IgD-negative memory B cell (primary cell): ENCODE results near the gene MARK1. TPM values are rescaled to one million over a fixed set of nuclear protein-coding genes. Genes with fewer than 3 reads are reported as not detected.
"Not testable (repeated sequence)": the region's sequence is repeated elsewhere in the genome, so short reads cannot be mapped to it uniquely, and the experiment has no call there.

Experiments used
- H3K27ac Mint-ChIP-seq, 3 donors: one replicate each; pipeline ENCODE4 v1.8.0; 2020 to 2022; ENCODE audit warnings: mild to moderate bottlenecking in 3 of 3, mixed read lengths in 3 of 3, moderate library complexity in 1 of 3
- H3K27me3 Mint-ChIP-seq: one replicate; pipeline ENCODE4 v1.8.0; 2021; ENCODE audit warnings: mixed read lengths
- H3K36me3 Mint-ChIP-seq: one replicate; pipeline ENCODE4 v1.8.0; 2020; ENCODE audit warnings: mild to moderate bottlenecking, mixed read lengths
- H3K4me1 Mint-ChIP-seq, 3 donors: one replicate each; pipeline ENCODE4 v1.8.0; 2020 to 2022; ENCODE audit warnings: mixed read lengths in 3 of 3, mild to moderate bottlenecking in 1 of 3
- H3K4me3 Mint-ChIP-seq, 4 donors: one replicate each; pipeline ENCODE4 v1.8.0; 2020 to 2022; ENCODE audit warnings: mild to moderate bottlenecking in 4 of 4, mixed read lengths in 4 of 4, moderate library complexity in 3 of 4
- H3K9me3 Mint-ChIP-seq, 3 donors: one replicate each; pipeline ENCODE4 v1.8.0; 2020 to 2021; ENCODE audit warnings: mixed read lengths in 3 of 3, mild to moderate bottlenecking in 1 of 3
- polyA plus RNA-seq: library from polyadenylated mRNA; unstranded; fragments of 300-500 nt; fragmentation: Illumina TruSeq; gene quantifications from one replicate; pipeline ENCODE4 v1.2.3, GENCODE V29; 2021

The MARK1 gene
- polyA plus RNA-seq, 1 donor from 2014 or later: 0.51 TPM

DNA sequence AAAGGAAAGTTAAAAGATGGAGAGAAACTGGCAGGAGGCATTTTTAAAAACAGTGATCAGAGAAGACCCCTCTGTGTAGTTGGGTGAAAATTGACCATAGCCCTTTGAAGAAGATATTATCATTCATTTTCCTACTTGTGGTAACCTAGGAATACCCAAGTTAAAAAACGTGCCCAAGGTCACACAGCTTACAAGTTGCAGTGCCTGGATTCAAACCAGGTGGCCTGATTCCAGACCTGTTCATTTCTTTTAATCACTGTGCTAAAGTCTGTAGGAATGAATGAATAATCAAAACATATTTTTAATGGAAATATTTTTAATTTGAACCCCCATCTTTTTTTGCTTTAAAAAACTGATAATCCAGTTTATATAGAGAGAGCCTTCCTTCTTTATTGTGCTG lies 35.6 kb downstream of the MARK1 start:
- H3K27me3 Mint-ChIP-seq: no peaks in the 10 kb centered on the region
- no peak overlapping the region for H3K27ac Mint-ChIP-seq
- no peaks in the 10 kb centered on the region for H3K9me3 Mint-ChIP-seq
- H3K4me3 Mint-ChIP-seq: no peak overlapping the region
- H3K4me1 Mint-ChIP-seq: peaks cover 0 to 2% (median 0%) of the 10 kb centered on the region in 3 donors
- no peaks in the 10 kb centered on the region for H3K36me3 Mint-ChIP-seq

DNA sequence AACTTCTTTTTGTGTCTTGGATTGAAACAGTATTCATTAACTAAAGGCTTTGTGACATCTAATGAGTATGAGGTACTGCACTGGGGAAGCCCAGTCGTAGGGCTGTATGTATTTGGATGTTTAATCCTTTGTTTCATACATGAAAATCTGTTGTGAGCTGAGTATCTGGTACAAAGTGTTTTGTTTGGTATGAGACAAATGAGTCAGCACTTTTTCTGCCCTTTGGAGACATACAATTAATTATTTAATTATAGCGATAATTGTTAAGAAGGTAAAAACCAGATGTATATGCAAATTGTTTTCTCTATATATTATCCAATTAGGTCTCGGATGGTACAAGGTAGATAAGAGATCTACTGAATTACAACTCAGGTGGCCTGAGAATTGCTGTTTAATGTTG lies 36.3 kb downstream of the MARK1 start:
- no peak overlapping the region for H3K4me3 Mint-ChIP-seq
- no peaks in the 10 kb centered on the region for H3K27me3 Mint-ChIP-seq
- no peaks in the 10 kb centered on the region for H3K9me3 Mint-ChIP-seq
- H3K36me3 Mint-ChIP-seq: no peaks in the 10 kb centered on the region
- peaks cover 0 to 2% (median 0%) of the 10 kb centered on the region in 3 donors for H3K4me1 Mint-ChIP-seq
- H3K27ac Mint-ChIP-seq: no peak overlapping the region

DNA sequence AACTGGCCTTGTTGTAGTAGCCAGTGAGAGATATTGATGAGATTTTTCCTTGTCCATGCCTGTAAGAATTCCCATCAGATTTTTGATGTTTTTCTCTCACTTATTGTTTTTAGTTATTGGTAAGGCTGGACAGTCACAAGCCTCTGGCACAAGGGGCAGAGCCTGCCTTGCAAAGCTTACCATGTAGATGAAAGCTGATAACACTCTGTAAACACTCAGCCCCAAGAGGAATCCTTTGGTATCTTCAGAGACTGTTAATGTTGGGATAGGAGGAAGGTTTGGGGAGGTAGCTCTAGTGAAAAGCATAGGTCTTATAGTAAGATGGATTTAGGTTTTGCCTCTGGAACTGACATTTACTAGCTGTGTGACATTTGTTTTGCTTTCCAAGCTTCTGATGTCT lies 37.7 kb downstream of the MARK1 start:
- Mint-ChIP-seq H3K4me1 (peaks cover 0 to 2% (median 2%) of the 10 kb centered on the region in 3 donors), H3K36me3 (no peaks in the 10 kb centered on the region), H3K9me3 (no peaks in the 10 kb centered on the region), H3K27ac (no peak overlapping the region), H3K27me3 (no peaks in the 10 kb centered on the region), H3K4me3 (no peak overlapping the region)

DNA sequence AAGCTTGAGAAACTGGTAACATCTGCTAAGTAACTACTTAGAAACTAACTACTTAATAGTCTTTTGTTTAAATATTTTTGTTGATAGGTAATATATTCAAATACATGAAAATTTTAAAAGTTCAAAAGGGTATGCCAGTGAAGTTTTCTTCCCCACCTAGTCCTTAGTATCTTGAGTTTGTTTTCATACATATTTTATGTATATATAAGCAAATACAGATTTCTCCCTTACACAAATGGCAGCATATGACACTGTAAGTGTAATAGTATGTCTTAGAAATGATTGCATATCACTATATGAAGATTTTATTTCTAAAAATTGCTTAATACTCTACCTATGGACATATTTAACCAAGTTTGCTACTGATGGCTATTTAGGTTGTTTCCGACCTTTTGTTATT lies 38.9 kb downstream of the MARK1 start:
- no peaks in the 10 kb centered on the region for H3K9me3 Mint-ChIP-seq

DNA sequence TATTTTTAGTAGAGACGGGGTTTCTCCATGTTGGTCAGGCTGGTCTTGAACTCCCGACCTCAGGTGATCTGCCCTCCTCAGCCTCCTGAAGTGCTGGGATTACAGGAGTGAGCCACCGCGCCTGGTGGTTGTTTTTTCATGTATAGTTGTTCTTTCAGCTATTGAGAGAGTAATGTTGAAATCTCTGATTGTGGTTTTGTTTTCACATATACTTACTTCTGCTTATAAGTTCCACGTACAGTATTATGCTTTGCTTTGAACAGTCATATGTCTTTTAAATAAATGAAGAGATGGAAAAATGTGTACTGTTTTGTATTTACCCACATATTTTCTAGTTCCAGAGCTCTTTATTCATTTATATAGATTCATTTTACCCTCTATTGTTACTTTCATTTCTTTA lies 44.5 kb downstream of the MARK1 start:
- H3K27ac Mint-ChIP-seq: no peak overlapping the region
- H3K27me3 Mint-ChIP-seq: no peaks in the 10 kb centered on the region
- H3K4me3 Mint-ChIP-seq: no peak overlapping the region
- H3K36me3 Mint-ChIP-seq: peaks cover 1% of the 10 kb centered on the region
- H3K4me1 Mint-ChIP-seq: peaks cover 0 to 2% (median 0%) of the 10 kb centered on the region in 3 donors
- peaks cover 0 to 9% (median 2%) of the 10 kb centered on the region in 3 donors for H3K9me3 Mint-ChIP-seq

More for the DNA sequence above, 38.9 kb downstream of the MARK1 start:
- H3K27ac Mint-ChIP-seq: no peak overlapping the region
- H3K4me1 Mint-ChIP-seq: peaks cover 0 to 2% (median 2%) of the 10 kb centered on the region in 3 donors
- no peak overlapping the region for H3K4me3 Mint-ChIP-seq
- H3K27me3 Mint-ChIP-seq: no peaks in the 10 kb centered on the region
- H3K36me3 Mint-ChIP-seq: no peaks in the 10 kb centered on the region

DNA sequence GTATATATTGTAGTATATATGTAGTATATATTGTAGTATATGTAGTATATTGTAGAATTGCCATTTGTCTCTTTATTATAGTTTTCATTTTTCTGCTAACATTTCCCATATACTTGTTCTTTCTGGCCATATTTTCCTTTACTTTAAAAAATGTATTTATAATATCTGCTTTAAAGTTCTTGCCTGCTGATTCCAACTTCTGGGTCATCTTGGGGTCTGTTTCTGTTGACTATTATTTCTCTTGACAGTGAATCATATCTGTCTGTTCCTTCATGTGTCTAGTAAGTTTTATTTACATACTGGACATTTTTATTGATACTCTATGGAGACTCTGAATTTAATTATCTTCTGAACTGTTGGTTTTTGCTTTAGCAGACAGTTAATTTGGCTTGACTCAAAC lies 45.9 kb downstream of the MARK1 start:
- peaks cover 1% of the 10 kb centered on the region for H3K36me3 Mint-ChIP-seq
- peaks cover 0 to 9% (median 2%) of the 10 kb centered on the region in 3 donors for H3K9me3 Mint-ChIP-seq
- H3K27ac Mint-ChIP-seq: no peak overlapping the region
- no peak overlapping the region for H3K4me3 Mint-ChIP-seq
- H3K27me3 Mint-ChIP-seq: no peaks in the 10 kb centered on the region
- peaks cover 0 to 2% (median 0%) of the 10 kb centered on the region in 3 donors for H3K4me1 Mint-ChIP-seq

DNA sequence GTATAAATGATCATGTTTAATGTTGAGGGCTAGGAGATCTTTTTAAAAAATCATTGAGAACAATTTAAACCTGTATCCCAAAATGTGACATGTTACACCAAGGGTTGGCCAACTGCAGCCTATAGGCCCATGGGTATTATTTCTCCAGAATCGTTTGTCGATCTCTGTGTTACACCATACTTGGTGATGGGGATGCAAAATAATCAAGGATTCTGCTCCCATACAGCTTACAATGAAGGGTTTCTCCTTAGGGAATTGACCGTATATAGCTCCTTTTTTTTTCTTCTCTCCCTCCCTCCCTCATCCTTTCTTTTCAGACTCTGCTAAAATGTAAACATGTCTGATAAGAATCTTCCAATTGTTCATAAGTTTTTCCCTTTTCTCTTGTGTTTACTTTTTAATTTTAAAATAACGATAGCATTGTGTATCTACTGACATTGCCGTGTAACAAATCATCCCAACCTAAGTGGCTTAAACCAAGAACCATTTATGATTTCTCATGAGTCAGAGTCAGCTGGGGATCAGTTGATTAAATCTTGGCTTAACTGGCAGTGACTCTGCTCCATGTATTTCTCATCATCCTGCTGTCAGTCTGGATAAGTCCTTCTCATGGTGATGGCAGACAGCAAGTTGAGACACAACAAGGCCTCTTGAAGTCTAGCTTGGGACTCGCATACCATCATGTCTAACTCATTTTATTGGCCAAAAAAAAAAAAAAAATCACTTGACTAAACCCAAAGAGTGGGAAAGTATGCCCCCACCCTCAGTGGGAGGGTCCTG lies 48.0 kb downstream of the MARK1 start:
- Mint-ChIP-seq H3K36me3 (peaks cover 1% of the 10 kb centered on the region), H3K4me3 (no peak overlapping the region), H3K9me3 (peaks cover 0 to 9% (median 2%) of the 10 kb centered on the region in 3 donors), H3K4me1 (no peaks in the 10 kb centered on the region), H3K27me3 (no peaks in the 10 kb centered on the region), H3K27ac (no peak overlapping the region)

DNA sequence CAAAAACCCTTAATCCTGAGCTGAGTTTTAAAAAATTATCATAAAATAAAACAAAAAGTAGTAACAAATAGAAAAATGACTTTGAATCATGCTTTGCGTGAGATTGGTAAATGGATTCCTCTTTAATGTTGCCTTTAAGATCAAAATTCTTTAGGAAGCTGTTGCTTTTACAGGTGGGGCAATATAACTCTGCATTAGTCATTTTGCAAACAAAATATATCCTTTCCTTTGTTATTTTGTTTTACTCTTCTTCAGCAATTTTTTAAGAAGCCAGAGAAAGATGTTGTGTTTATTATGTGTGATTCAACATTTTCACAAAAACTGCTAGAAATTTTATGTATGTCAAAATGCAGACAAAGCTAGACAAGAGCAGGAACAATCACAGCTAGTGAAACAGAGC lies 50.0 kb downstream of the MARK1 start:
- Mint-ChIP-seq H3K36me3 (peaks cover 1% of the 10 kb centered on the region), H3K4me1 (no peaks in the 10 kb centered on the region), H3K4me3 (no peak overlapping the region), H3K9me3 (peaks cover 0 to 7% (median 2%) of the 10 kb centered on the region in 3 donors), H3K27ac (no peak overlapping the region), H3K27me3 (no peaks in the 10 kb centered on the region)

DNA sequence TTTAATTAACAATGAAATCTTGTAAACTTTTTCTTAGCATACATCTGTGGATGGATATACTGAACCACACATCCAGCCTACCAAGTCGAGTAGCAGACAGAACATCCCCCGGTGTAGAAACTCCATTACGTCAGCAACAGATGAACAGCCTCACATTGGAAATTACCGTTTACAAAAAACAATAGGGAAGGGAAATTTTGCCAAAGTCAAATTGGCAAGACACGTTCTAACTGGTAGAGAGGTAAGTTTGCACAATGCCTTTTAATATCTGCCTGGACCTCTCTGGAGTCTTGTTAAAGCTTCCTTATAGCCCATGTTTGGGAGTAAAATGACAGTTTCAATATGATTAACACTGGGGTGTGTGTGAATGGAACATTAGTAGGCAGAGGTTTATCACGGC lies 51.4 kb downstream of the MARK1 start:
- Mint-ChIP-seq H3K4me3 (no peak overlapping the region), H3K9me3 (peaks cover 0 to under 1% (median 0%) of the 10 kb centered on the region in 3 donors)

DNA sequence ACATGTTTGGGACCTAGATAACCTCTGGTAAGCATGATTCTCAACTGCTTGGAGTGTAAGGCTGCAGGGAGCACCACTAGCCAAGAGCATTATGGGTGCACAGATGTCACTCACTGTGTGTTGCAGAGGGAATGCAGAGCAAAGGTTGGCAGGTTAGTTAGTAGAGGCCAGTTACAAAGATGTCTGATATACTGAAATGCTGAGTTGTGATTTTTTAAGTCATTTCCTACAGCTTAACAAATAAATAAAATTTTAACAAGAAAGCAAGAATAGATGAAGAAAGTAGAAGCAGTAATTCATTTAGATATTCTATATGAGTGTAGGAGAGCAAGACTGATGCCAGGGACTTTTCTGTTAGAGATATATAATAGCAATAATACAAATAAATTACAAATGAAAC lies 64.8 kb downstream of the MARK1 start:
- Mint-ChIP-seq H3K27me3 (peaks cover 1% of the 10 kb centered on the region), H3K4me3 (no peak overlapping the region), H3K36me3 (no peaks in the 10 kb centered on the region), H3K9me3 (no peaks in the 10 kb centered on the region), H3K4me1 (peaks cover 0 to 2% (median 0%) of the 10 kb centered on the region in 3 donors), H3K27ac (no peak overlapping the region)

More for the DNA sequence above, 51.4 kb downstream of the MARK1 start:
- Mint-ChIP-seq H3K27ac (no peak overlapping the region), H3K4me1 (no peaks in the 10 kb centered on the region), H3K36me3 (no peaks in the 10 kb centered on the region), H3K27me3 (no peaks in the 10 kb centered on the region)

DNA sequence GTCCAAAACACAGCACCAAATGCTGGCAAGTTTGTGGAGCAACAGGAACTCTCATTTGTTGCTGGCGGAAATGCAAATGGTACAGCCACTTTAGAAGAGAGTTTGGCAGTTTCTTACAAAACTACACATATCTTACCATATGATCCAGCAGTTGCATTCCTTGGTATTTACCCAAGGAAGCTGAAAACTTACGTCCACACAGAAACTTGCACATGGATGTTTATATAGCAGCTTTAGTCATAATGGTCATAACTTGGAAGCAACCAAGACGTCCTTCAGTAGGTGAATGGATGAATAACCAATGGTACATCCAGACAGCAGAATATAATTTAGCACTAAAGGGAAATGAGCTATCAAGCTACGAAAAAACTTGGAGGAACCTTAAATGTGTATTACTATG lies 66.4 kb downstream of the MARK1 start:
- Mint-ChIP-seq H3K27ac (no peak overlapping the region), H3K36me3 (no peaks in the 10 kb centered on the region), H3K4me3 (no peak overlapping the region), H3K9me3 (no peaks in the 10 kb centered on the region), H3K27me3 (peaks cover 1% of the 10 kb centered on the region), H3K4me1 (peaks cover 0 to 5% (median 0%) of the 10 kb centered on the region in 3 donors)

DNA sequence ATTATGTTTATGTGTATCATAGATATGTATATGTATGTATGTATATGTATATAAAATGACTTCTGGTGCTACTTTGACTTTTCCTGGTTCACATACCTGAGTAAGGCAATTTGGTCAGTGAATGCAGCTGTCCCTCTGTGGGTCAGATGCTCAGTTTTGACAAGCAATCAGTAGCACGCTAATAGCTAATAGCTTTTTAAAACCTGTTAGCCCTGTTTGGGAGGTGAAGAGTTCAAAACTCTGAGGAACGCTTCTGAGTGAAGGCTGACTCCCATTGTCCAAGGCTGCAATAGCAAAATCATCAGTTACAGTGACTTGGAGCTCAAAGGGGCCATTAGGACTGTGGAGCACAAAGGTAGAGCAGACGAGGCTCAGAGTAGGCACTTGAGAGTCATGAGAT lies 67.2 kb downstream of the MARK1 start:
- Mint-ChIP-seq H3K4me1 (peaks cover 0 to 5% (median 0%) of the 10 kb centered on the region in 3 donors), H3K36me3 (no peaks in the 10 kb centered on the region), H3K27me3 (peaks cover 1% of the 10 kb centered on the region), H3K27ac (no peak overlapping the region), H3K9me3 (no peaks in the 10 kb centered on the region), H3K4me3 (no peak overlapping the region)

DNA sequence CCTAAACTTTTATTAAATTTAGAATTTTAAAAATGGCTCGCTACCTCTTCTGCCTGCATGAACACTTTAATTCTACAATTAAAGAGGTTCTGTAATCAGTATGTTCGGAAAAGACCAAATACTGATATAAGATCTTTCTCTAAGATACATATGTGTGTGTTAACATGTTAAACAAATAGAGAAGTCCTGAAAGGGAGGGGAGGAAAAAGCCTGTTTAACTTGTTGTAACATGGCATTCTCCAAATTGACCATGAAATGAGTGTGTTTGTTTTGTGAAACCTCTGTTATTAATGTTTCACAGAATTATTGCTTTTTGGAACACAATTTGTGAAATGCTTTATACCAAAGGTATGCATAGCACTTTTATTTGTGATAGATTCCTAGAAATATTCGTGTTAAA lies 77.0 kb downstream of the MARK1 start:
- Mint-ChIP-seq H3K9me3 (peaks cover 0 to 5% (median 0%) of the 10 kb centered on the region in 3 donors), H3K27ac (no peak overlapping the region)

DNA sequence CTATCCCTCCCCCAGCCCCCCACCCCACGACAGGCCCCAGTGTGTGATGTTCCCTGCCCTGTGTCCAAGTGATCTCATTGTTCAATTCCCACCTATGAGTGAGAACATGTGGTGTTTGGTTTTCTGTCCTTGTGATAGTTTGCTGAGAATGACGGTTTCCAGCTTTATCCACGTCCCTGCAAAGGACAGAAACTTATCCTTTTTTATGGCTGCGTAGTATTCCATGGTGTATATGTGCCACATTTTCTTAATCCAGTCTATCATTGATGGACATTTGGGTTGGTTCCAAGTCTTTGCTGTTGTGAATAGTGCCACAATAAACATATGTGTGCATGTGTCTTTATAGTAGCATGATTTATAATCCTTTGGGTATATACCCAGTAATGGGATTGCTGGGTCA lies 77.7 kb downstream of the MARK1 start:
- H3K4me1 Mint-ChIP-seq, H3K9me3 Mint-ChIP-seq, H3K4me3 Mint-ChIP-seq, H3K36me3 Mint-ChIP-seq, H3K27ac Mint-ChIP-seq, H3K27me3 Mint-ChIP-seq: not testable (repeated sequence)

More for the DNA sequence above, 77.0 kb downstream of the MARK1 start:
- no peaks in the 10 kb centered on the region for H3K4me1 Mint-ChIP-seq
- peaks cover 5% of the 10 kb centered on the region for H3K36me3 Mint-ChIP-seq
- H3K4me3 Mint-ChIP-seq: no peak overlapping the region
- H3K27me3 Mint-ChIP-seq: peaks cover 2% of the 10 kb centered on the region

DNA sequence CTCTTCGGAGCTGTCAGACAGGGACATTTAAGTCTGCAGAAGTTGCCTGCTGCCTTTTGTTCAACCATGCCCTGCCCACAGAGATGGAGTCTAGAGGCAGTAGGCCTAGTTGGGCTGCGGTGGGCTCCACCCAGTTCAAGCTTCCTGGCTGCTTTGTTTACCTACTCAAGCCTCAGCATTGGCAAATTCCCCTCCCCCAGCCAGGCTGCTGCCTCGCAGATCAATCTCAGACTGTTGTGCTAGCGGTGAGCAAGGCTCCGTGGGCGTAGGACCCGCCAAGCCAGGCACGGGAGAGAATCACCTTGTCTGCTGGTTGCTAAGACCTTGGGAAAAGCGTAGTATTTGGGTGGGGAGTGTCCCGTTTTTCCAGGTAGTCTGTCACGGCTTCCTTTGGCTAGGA lies 83.2 kb downstream of the MARK1 start:
- not testable (repeated sequence) for H3K9me3 Mint-ChIP-seq, H3K27ac Mint-ChIP-seq, H3K27me3 Mint-ChIP-seq, H3K4me3 Mint-ChIP-seq, H3K4me1 Mint-ChIP-seq, H3K36me3 Mint-ChIP-seq

DNA sequence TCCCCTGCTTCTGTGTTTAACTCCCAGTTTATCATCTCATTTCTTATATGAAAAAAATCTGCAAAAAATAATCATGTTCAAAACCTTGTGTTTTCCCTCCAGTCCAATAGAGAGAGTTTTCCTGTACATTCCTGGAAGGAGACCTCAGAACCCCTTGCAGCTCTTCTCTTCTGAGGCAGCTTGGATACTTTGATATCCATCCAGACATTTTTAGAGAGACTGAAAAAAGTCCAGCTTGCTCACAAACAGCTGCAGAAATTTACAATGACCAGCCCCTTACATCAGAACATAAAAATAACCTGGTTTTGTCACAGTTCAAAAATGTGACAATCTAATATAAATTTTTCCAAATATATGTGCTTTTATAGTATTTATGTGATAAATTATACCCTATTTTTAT lies 88.9 kb downstream of the MARK1 start:
- H3K4me1 Mint-ChIP-seq: no peaks in the 10 kb centered on the region
- H3K27ac Mint-ChIP-seq: no peak overlapping the region

More for the DNA sequence above, 88.9 kb downstream of the MARK1 start:
- Mint-ChIP-seq H3K4me3 (no peak overlapping the region), H3K36me3 (peaks cover 2% of the 10 kb centered on the region), H3K9me3 (no peaks in the 10 kb centered on the region), H3K27me3 (no peaks in the 10 kb centered on the region)
